Smooth muscle cell of the coronary artery (primary cell): ENCODE measurements around the gene GPR137. TPM values are rescaled to one million over a fixed set of nuclear protein-coding genes. Genes with fewer than 3 reads are reported as not detected.

Experiments used
- total RNA-seq: library from RNA; depleted of rRNA; stranded (reverse); fragments of >200 nt; gene quantifications from 2 replicates; pipeline ENCODE4 v1.2.3, GENCODE V29; 2014; ENCODE audit warnings: low replicate concordance

Gene GPR137, protein sequence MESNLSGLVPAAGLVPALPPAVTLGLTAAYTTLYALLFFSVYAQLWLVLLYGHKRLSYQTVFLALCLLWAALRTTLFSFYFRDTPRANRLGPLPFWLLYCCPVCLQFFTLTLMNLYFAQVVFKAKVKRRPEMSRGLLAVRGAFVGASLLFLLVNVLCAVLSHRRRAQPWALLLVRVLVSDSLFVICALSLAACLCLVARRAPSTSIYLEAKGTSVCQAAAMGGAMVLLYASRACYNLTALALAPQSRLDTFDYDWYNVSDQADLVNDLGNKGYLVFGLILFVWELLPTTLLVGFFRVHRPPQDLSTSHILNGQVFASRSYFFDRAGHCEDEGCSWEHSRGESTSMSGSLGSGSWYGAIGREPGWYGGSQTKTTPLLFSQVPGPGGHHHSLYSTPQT
- total RNA-seq: 6.9 and 7.1 TPM in 2 replicates

DNA sequence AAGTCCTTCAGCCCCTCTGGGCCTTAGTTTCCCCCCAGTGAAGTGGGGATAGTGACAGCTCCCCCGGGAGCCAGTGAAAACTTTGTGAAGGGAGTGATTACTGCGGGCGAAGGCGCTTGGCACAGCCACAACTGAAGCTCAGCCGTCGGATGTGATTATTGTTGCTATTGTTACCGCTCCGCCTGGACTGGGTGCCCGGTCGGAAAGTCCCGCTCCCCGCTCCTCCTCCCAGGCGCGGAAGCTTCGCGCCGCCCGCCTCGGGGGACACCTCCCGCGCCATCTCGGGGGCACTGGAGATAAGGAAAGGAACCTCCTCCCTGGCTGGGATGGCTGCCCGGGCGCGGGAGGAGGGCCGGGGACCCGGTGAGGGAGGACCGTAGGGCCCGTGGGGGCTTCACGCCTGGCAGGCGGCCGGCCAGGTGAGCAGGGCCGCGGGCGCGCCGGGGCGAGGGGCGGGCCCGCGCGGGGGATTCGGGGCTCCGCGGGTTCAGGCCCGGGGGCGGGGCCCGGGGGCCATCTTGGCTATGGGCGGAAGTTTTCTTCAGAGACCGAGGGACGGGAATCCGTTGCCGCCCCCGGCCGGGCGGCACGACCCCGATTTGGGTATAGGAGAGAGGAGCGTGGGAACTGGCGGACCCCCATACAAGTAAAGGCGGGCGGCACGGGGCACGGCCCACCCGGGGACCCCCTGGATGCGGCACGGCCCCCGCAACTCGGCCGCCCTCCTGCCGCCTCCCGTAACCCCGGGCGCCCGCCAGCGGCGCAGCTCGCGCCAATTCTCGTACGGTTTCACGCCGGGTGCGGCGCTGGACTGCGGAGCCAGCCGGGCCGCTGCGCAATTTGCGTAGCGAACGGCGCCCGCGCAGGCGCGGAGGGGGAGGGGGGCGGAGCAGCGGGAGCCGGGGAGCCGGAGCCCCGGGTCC, at the start of gene GPR137:
Gene GPR137, plus strand, starts transcription at position 887 of the 923 bp plus-strand sequence. CDS start 677 bp downstream, outside the sequence.

DNA sequence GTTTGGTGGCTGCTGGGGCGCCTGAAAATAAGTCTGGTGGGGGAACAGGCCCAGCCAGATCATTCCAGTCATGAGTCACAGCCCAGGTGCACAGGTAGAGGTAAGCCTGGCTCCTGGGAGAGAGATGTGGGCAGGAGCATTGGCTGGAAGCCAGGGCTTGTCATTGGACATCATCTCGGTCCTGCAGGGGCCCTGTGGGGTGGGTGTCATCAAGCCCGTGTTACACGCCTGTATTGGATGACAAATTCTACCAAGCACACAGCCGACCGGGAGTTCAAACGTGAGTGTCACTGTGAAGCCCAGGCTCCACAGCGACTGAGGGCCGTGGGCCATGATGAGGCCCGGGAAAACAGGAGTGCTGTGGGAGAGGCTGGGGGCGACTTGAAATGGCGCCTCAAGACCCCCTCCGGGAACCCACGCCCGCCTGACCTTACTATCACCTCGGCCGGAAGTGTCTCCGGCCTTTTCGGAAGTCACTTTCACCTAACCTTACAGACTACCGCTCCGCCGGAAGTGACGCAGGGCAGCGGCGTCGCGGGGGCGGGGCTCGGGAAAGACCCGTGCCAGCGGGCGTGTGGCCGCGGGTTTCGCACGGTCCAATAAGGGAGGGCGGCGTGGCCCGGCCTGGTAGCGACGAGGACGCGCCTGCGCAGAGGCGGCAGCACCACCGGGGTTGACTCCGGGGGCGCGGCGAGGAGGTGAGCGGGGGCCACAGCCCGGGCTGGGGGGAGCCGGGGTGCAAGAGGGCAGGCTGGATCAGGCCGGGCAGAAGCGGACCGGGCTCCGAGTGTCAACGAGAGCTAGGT, 45.0 kb upstream of the GPR137 start, which contains the start of gene FKBP2:
Gene FKBP2, plus strand, starts transcription at position 661 of the 806 bp plus-strand sequence. CDS start 1,293 bp downstream, outside the sequence.

DNA sequence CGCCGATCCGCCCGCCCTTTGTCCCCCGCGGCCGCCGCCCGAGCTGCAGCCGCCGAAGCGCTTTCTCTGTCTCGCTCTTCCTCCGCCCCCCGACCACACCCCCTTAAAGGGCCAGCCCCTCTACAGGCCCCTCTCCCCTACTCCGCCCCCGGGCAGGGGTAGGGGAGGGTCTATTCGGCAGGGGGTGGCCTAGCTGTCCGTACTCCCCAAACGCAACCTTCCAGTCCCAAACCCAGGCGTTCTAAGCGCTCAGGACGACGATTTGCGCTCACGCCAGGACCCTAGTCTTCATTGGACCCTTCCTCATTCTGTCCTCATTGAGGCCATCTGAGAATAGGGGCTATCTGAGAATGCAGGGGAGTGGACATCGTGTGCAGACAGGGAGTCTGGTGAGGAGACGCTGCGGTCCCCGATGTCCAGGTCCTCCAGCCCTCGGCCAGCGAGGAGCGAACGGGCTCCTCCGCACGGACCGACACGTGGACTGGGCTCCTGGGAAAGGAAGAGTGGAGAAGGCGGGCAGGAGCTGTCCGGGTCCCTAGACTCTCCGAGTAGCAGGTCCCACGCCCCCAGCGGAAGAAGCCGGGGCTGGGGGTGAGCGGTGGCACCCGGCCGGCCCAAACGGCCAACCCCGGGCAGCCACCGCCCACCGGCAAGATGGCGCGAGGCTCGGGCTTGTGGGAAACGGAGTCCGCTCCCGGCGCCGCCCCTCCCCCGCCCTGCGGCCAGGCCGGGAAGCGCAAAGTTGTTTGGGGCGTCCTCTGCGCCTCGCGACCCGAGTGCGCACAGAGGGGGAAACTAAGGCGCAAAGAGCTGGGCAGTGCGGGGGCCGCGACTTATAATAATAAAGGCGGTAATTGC, 38.5 kb upstream of the GPR137 start, which contains the start of gene PPP1R14B:
Gene PPP1R14B, minus strand, starts transcription at position 73 of the 858 bp plus-strand sequence. CDS start 270 bp downstream, outside the sequence.

DNA sequence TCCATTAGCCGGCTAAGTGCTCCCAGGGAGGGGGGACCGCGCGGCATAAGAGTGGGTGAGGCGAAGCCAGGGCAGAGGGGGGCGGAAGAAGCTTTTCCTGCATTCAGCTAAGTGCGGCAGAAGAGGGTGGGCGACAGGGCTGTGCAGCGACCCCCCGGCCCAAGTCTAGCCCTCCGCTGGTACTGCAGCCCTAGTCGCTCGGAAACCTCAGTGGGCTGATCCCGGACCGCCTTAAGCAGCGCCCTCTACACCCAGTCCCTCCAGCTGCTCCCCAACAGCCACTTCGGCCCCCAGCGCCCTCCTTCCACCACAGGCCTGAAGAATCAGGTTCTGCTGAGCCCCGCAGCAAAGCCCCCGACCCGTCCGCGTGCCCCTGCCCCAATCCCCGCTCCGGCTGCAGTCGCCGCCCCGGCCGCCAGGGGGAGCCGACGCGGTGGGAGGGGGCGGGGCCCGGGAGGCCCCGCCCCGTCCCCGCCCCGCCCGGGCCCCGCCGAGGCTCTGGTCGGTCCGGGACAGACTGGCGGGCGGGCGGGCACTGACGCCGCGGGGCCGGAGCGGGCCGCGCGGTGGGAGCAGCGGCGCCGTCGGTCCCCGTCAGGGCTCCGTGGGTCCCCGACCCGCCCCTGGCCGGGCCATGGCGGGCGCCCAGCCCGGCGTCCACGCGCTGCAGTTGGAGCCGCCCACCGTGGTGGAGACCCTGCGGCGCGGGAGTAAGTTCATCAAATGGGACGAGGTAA, 34.5 kb upstream of the GPR137 start, which contains the start of gene PLCB3:
Gene PLCB3, plus strand, starts transcription at position 515 of the 737 bp plus-strand sequence. Its CDS starts 120 bp downstream, at position 635.

DNA sequence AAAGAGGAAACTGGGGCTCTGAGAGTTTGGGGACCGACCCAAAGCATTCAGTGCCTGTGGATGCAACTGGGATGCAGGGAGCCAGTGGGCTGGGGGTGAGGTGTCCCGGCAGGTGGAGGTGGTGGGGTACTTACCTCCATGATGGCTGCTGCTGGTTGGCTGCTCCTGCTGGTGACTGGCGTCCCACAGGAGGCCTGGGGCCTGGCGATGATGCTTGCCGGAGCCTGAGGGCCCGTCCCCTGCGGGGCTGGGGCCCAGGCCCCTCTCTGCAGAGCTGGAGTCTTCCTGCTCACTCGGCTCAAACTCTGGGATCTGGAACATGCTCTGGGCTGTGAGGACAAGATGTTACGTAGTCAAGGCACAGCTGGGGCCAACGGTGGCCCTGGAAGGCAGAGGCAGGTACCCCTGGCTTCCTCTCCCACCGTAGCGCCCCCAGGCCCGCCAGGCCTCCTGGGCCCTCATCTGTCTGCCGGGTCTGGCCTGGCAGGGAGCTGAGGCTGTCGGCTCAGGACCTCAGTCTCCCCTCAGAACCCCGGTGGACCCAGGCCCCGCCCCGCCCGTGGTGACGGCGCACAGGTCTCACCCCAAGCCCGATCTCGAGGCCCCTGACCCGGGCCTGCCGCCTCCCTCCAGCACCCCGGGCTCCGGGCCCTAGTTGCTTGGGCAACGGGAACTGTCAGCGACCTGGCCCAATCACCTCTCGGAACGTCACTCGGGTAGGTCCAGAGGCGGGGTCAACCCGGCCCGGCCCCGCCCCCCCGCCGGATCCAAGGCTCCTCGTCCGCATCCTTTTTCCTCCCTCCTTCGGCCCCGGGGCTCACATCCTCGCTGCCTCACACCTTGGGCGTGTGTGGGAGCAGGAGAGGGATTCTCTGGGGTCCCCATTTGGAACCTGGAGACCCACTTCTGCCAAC, 1.3 kb upstream of the GPR137 start, which contains the start of gene BAD:
Gene BAD, minus strand, starts transcription at position 618 of the 914 bp plus-strand sequence. Its CDS starts 297 bp downstream, at position 321.

DNA sequence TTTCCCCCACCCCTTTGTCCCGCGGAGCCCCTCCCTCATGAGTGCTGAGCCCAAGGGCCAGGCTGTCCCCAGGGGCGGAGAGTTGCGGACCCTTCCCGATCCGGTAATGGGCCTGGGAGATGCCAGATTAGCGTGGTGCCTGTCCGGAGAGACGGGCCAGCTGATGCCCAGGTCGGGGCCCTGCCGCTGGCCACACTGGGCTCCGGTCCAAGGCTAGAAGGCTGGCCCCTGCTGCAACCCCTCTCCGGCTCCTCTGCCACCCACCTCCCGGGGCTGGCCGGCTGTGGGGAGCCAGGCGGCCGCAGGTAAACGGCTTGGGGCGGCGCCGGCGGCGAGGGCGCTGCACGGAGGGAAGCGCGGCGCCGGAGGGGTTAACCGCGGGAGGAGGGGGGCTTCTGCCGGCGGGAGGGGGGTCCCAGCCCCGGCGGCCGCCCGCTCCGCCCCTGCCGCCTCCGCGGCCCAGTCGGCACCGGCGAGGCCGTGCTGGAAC, 5.7 kb downstream of the GPR137 start, which contains the start of gene KCNK4:
Gene KCNK4, plus strand, starts transcription at position 41 of the 490 bp plus-strand sequence. CDS start 1,717 bp downstream, outside the sequence.

DNA sequence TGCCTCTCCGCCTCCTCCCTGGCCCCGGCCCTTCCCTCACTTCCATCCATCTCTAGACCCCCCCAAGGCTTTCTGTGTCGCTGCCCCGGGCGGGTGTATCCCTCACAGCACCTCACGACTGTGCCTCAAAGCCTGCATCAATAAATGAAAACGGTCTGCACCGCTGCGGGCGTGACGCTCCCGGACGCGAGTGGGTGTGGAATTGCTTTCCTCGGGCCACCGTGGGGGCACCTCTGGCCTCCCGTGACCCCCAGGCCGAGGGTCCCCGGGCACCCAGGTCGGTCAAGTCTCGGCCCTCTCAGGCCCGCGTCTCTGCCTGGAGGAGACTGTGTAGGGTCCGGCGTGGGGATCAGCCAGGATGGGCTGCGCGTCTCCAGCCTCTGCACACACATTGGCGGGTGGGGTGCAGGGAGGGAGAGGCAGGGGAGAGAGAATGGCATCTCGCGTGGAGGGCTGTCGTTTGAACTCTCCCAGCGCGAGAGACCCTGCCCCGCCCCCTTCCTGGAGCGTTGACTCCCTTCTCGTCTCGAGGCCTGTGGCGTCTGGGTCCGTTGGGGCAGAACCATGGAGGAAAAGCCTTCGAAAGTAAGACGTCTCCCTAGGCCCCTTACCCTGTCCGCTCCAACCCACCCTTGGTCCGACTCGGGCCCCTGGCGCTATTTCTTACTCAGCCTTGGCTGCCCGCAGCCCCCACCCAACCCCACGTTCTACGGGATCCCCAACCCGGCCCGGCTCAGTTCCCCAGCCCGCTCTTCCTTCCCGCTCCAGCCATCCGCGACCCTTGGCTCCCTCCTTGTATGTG, 14.4 kb downstream of the GPR137 start, which contains the start of gene CATSPERZ:
Gene CATSPERZ, plus strand, starts transcription at position 512 of the 802 bp plus-strand sequence. Its CDS starts 53 bp downstream, at position 565.

DNA sequence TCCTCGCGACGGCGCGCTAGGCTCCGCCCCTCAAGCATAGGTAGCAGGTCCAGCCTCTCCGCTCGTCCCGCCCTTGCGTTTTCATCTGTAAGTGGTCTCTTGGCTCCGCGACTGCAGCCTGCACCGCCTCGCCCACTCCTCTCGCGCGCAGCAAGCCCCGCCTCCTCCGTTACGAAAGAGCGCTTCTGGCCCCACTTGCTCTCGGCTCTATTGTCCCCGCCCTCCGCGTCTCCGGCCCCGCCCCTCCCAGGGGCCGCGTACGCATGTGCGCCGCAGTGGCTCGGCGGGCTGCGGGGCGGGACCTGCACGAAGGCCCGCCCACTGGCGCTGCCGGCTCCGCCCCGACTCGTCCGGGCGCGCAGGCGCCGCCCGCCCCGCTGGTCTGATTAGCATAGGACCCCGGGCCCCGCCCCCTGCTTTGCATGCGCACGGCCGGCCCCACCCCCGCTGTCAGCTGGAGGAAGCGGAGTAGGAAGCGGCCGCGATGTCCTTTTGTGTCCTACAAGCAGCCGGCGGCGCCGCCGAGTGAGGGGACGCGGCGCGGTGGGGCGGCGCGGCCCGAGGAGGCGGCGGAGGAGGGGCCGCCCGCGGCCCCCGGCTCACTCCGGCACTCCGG, 19.5 kb downstream of the GPR137 start, which contains the start of gene ESRRA:
Gene ESRRA, plus strand, starts transcription at position 450 of the 616 bp plus-strand sequence. CDS start 1,656 bp downstream, outside the sequence.

DNA sequence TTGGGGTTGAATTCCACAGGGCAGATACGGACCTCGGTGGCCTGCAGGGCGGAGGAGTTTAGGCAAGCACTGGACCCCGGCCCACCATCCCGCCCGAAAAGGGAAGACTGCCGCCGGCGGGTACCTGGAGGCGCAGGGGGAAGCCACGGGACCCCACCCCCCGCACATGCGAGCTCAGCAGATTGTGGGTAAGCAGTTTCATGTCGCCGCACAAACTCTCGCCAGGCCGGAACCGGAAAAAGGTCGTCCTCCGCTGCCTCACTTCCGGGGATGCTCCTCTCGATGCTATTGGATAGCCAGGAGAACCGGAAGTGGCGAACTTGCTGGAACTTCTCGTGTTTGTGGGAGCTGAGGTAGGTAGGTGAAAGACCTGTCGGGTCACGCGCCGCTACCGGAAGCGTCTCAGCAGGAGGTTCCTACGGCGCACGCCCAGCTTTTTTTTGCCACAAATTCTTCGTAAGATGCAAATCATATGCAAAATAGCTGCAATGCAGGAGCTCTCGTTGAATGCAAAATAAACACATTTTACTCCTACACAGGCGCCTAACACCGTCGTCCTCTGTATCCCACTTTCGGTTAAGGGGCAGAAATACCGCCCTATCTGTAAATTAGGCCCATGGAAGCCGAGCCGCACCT, 31.8 kb downstream of the GPR137 start, which contains the start of gene TRMT112:
Gene TRMT112, minus strand, starts transcription at position 235 of the 636 bp plus-strand sequence. Its CDS starts 33 bp downstream, at position 202.

DNA sequence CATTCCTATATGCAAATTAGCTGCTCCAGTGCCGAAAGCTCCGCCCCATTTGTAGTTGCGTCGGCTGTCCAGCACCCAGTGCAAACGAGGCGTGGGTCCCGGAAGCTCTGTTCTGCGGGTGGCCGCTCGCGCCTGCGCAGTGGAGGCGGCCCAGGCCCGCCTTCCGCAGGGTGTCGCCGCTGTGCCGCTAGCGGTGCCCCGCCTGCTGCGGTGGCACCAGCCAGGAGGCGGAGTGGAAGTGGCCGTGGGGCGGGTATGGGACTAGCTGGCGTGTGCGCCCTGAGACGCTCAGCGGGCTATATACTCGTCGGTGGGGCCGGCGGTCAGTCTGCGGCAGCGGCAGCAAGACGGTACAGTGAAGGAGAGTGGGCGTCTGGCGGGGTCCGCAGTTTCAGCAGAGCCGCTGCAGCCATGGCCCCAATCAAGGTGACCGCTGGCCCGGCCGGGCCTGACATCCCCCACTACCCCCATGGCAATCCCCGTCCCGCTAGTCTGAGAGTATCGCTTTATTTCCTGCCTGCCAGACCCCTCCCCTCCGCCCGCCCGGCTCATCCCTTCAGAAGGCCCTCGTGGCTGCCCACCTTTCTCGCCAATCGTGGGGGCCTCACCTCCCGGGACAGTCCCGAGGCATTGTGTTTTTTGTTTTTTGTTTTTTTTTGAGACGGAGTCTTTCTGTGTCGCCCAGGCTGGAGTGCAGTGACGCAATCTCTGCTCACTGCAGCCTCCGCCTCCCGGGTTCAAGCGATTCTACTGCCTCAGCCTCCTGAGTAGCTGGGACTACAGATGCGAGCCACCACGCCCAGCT, 32.5 kb downstream of the GPR137 start, which contains the start of gene PRDX5:
Gene PRDX5, plus strand, starts transcription at position 161 of the 805 bp plus-strand sequence. Its CDS starts 95 bp downstream, at position 256.

Other genes starting within 250 kb of the GPR137 start
- under 0.01 TPM in 1 of 2 replicates, not detected in the other for gene FLRT1, start 249.9 kb upstream of the GPR137 start, total RNA-seq
- gene MACROD1, start 119.7 kb upstream of the GPR137 start, total RNA-seq: 24.5 and 25.4 TPM in 2 replicates
- 162 and 280 TPM in 2 replicates for gene STIP1, start 99.7 kb upstream of the GPR137 start, total RNA-seq
- 8.0 and 10.7 TPM in 2 replicates for gene FERMT3, start 79.1 kb upstream of the GPR137 start, total RNA-seq
- 32.9 and 42.8 TPM in 2 replicates for gene TRPT1, start 59.7 kb upstream of the GPR137 start, total RNA-seq
- gene NUDT22, start 59.6 kb upstream of the GPR137 start, total RNA-seq: 34.6 and 72.8 TPM in 2 replicates
- 11.7 and 12.6 TPM in 2 replicates for gene DNAJC4, start 55.3 kb upstream of the GPR137 start, total RNA-seq
- 20.7 and 23.5 TPM in 2 replicates for gene VEGFB, start 51.3 kb upstream of the GPR137 start, total RNA-seq
- gene FKBP2, start 44.8 kb upstream of the GPR137 start, total RNA-seq: 67.4 and 90.4 TPM in 2 replicates
- 114 and 363 TPM in 2 replicates for gene PPP1R14B, start 38.9 kb upstream of the GPR137 start, total RNA-seq
- 43.6 and 50.0 TPM in 2 replicates for gene PLCB3, start 34.3 kb upstream of the GPR137 start, total RNA-seq
- gene BAD, start 1.2 kb upstream of the GPR137 start, total RNA-seq: 26.3 and 79.5 TPM in 2 replicates
- not detected in 2 replicates for gene KCNK4, start 5.5 kb downstream of the GPR137 start, total RNA-seq
- gene CATSPERZ, start 14.5 kb downstream of the GPR137 start, total RNA-seq: 0.15 and 0.23 TPM in 2 replicates
- 22.8 and 29.8 TPM in 2 replicates for gene ESRRA, start 19.7 kb downstream of the GPR137 start, total RNA-seq
- 244 and 288 TPM in 2 replicates for gene TRMT112, start 31.7 kb downstream of the GPR137 start, total RNA-seq
- 378 and 390 TPM in 2 replicates for gene PRDX5, start 32.3 kb downstream of the GPR137 start, total RNA-seq
- gene CCDC88B, start 54.4 kb downstream of the GPR137 start, total RNA-seq: 0.12 and 3.2 TPM in 2 replicates
- 39.3 and 51.6 TPM in 2 replicates for gene RPS6KA4, start 73.3 kb downstream of the GPR137 start, total RNA-seq